Activated naive CD8-positive, alpha-beta T cell treated with anti-CD3 and anti-CD28 coated beads, Interleukin-2, amount 50 U/mL, for 24 hours (primary cell): ENCODE data around the gene PASK.

Source experiments
- ATAC-seq: fragments of 150-1000 bp; cut with Tn5 transposase; one replicate; pipeline ENCODE4 v1.10.0; 2021
- DNase-seq: peaks from one replicate; pipeline ENCODE4 v3.0.0; 2021
- H3K27ac Mint-ChIP-seq: one replicate; pipeline ENCODE4 v1.8.0; 2021; ENCODE audit warnings: mild to moderate bottlenecking, mixed read lengths
- H3K27me3 Mint-ChIP-seq: one replicate; pipeline ENCODE4 v1.8.0; 2021; ENCODE audit warnings: mixed read lengths
- H3K36me3 Mint-ChIP-seq: one replicate; pipeline ENCODE4 v1.8.0; 2021; ENCODE audit warnings: low read depth, mixed read lengths
- H3K4me1 Mint-ChIP-seq: one replicate; pipeline ENCODE4 v1.8.0; 2021; ENCODE audit warnings: mixed read lengths
- H3K4me3 Mint-ChIP-seq: one replicate; pipeline ENCODE4 v1.8.0; 2021; ENCODE audit warnings: mild to moderate bottlenecking, moderate library complexity, mixed read lengths
- H3K9me3 Mint-ChIP-seq: one replicate; pipeline ENCODE4 v1.8.0; 2021; ENCODE audit warnings: mixed read lengths

Gene PASK

DNA sequence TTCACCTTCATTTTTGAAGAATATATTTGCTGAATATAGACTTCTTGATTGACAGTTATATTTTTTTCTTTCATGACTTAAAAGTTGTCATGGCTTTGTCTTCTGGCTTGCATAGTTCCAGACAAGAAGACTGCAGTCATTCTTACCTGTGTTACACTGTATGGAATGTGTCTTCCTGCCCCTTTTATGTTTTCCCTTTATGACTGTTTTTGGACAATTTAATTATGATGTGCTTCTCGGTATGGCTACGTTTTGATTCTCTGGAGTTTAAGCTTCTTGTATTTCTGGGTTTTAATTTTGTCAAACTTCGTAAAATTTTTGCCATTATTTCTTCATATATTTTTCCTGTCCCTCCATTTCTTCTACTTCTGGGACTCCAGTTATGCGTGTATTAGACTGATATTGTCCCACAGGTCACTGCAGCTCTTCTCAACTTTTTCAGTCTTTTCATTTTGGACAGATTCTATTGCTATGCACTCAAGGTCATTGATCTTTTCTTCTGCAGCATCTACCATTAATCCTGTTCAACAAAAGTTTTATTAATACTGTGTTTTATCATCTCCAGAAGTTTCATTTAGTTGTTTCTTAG, 64.3 kb downstream of the PASK start:
- Mint-ChIP-seq H3K36me3 (peaks cover 35% of the 10 kb centered on the region), H3K4me3 (no peak overlapping the region), H3K27me3 (no peaks in the 10 kb centered on the region), H3K4me1 (peaks cover 9% of the 10 kb centered on the region), H3K27ac (no peak overlapping the region), H3K9me3 (peaks cover 8% of the 10 kb centered on the region)
- no peak for DNase-seq
- no peak for ATAC-seq

- no peak for ATAC-seq
- no peaks in the 10 kb centered on the region for H3K27me3 Mint-ChIP-seq
- H3K4me1 Mint-ChIP-seq, result no peaks in the 10 kb centered on the region
- no peak for DNase-seq
- no peak overlapping the region for H3K4me3 Mint-ChIP-seq
- H3K27ac Mint-ChIP-seq, result no peak overlapping the region
- peaks cover 22% of the 10 kb centered on the region for H3K36me3 Mint-ChIP-seq
- peaks cover 8% of the 10 kb centered on the region for H3K9me3 Mint-ChIP-seq
These were observed 66.2 kb downstream of the PASK start for GRCh38 chr2:241083091-241083415.

GRCh38 chr2:241082341-241083090, 66.8 kb downstream of the PASK start:
- Mint-ChIP-seq H3K27me3 (no peaks in the 10 kb centered on the region), H3K9me3 (peaks cover 8% of the 10 kb centered on the region), H3K4me1 (no peaks in the 10 kb centered on the region), H3K27ac (no peak overlapping the region), H3K36me3 (peaks cover 20% of the 10 kb centered on the region), H3K4me3 (no peak overlapping the region)
- ATAC-seq (no peak), DNase-seq (no peak)

DNA sequence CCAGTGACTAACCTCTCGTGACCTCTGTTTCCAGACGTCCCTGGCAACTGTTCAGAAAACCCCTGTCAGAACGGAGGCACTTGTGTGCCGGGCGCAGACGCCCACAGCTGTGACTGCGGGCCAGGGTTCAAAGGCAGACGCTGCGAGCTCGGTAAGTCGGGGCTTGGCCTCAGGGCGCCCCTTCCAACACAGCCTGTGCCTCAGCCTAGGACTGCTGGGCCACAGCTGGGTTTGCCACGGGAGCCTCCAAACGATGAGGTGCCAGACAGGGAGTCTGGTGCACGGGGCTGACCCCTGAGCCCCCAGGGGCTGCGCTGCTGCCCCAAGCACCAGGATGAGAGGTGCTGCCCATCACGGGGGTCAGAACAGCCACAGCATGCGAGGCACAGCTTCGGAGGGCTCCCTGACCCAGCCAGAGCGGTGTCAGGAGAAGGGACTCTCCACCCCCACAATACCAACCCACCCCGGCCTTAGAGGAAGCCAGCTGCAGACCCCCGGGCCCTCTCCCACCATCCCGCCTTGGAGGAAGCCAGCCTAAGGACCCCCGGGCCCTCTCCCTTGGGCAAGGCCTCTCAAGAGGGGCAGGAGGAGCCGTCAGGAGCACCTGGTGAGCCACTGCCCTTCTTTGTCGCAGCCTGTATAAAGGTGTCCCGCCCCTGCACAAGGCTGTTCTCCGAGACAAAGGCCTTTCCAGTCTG, 67.5 kb downstream of the PASK start:
- Mint-ChIP-seq H3K36me3 (peaks cover 18% of the 10 kb centered on the region), H3K9me3 (peaks cover 8% of the 10 kb centered on the region), H3K27ac (no peak overlapping the region), H3K27me3 (no peaks in the 10 kb centered on the region), H3K4me1 (no peaks in the 10 kb centered on the region), H3K4me3 (no peak overlapping the region)
- DNase-seq (no peak), ATAC-seq (peak; percentile 18)

DNA sequence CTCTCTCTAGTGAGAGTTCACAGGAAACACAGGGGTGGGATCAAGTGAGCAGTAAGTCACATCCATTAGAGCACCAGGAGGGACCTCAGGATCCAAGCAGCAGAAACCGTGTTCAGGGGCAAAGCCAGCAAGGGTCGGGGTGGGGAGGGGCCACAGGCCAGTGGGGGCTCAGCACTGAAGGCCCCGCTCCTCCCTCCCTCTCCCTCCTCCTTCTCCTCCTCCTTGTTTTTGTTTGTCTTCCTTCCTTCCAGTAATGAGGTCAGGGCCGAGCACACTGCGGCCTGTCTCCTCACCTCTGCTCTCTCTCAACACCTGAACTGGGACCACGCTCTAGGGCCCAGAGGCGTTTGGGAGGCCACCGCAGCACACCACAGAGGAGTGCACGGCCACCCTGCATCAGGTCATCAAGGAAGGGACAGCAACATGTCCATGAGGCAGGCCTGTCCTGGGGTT, 68.1 kb downstream of the PASK start:
- H3K9me3 Mint-ChIP-seq, result peaks cover 8% of the 10 kb centered on the region
- ATAC-seq (no peak), DNase-seq (no peak)
- no peak overlapping the region for H3K4me3 Mint-ChIP-seq
- no peaks in the 10 kb centered on the region for H3K4me1 Mint-ChIP-seq
- peaks cover 12% of the 10 kb centered on the region for H3K36me3 Mint-ChIP-seq
- no peaks in the 10 kb centered on the region for H3K27me3 Mint-ChIP-seq
- H3K27ac Mint-ChIP-seq, result no peak overlapping the region

- peaks cover 9% of the 10 kb centered on the region for H3K36me3 Mint-ChIP-seq
- H3K4me3 Mint-ChIP-seq, result no peak overlapping the region
- H3K9me3 Mint-ChIP-seq, result peaks cover 7% of the 10 kb centered on the region
- H3K27me3 Mint-ChIP-seq, result no peaks in the 10 kb centered on the region
- no peaks in the 10 kb centered on the region for H3K4me1 Mint-ChIP-seq
- ATAC-seq (no peak), DNase-seq (no peak)
- no peak overlapping the region for H3K27ac Mint-ChIP-seq
These were observed 68.7 kb downstream of the PASK start for GRCh38 chr2:241080405-241081189.

GRCh38 chr2:241074901-241075540, 74.3 kb downstream of the PASK start:
- Mint-ChIP-seq H3K36me3 (no peaks in the 10 kb centered on the region), H3K27ac (no peak overlapping the region), H3K4me3 (no peak overlapping the region), H3K4me1 (no peaks in the 10 kb centered on the region), H3K9me3 (no peaks in the 10 kb centered on the region), H3K27me3 (no peaks in the 10 kb centered on the region)
- ATAC-seq (no peak), DNase-seq (no peak)

GRCh38 chr2:241074065-241074818, 75.0 kb downstream of the PASK start:
- Mint-ChIP-seq H3K4me1 (no peaks in the 10 kb centered on the region), H3K27ac (no peak overlapping the region), H3K36me3 (no peaks in the 10 kb centered on the region), H3K4me3 (no peak overlapping the region), H3K9me3 (no peaks in the 10 kb centered on the region), H3K27me3 (no peaks in the 10 kb centered on the region)
- DNase-seq, result no peak
- ATAC-seq, result no peak

- H3K36me3 Mint-ChIP-seq, result no peaks in the 10 kb centered on the region
- DNase-seq, result no peak
- no peaks in the 10 kb centered on the region for H3K9me3 Mint-ChIP-seq
- no peak overlapping the region for H3K27ac Mint-ChIP-seq
- no peak for ATAC-seq
- H3K4me1 Mint-ChIP-seq, result no peaks in the 10 kb centered on the region
- no peaks in the 10 kb centered on the region for H3K27me3 Mint-ChIP-seq
- no peak overlapping the region for H3K4me3 Mint-ChIP-seq
These were observed 75.9 kb downstream of the PASK start for GRCh38 chr2:241073166-241074064.

- Mint-ChIP-seq H3K27me3 (no peaks in the 10 kb centered on the region), H3K4me3 (no peak overlapping the region), H3K4me1 (no peaks in the 10 kb centered on the region), H3K9me3 (no peaks in the 10 kb centered on the region), H3K36me3 (no peaks in the 10 kb centered on the region), H3K27ac (no peak overlapping the region)
- no peak for DNase-seq
- ATAC-seq, result no peak
These were observed 76.6 kb downstream of the PASK start for GRCh38 chr2:241072553-241073165.

DNA sequence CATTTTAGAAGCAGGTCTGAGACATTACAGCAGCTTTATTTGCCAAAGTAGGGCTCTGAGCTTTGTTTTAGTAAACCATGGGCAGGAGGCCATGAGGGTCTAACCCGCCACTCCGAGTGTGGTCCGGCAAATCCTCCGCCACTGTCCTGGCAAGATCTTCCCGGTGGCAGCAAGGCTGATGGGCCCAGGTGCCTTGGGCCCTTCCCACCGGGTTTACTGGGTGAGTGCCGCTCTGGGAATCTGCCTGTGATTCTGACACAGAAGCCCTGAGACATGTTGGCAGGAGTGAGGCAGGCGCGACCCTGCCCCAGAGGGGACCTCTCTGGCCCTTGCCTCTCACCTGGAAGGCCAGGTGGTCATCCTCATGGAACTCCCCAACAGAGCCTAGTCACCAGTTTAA, 77.1 kb downstream of the PASK start:
- DNase-seq (no peak), ATAC-seq (no peak)
- no peaks in the 10 kb centered on the region for H3K4me1 Mint-ChIP-seq
- no peaks in the 10 kb centered on the region for H3K9me3 Mint-ChIP-seq
- H3K27me3 Mint-ChIP-seq, result no peaks in the 10 kb centered on the region
- H3K27ac Mint-ChIP-seq, result no peak overlapping the region
- no peak overlapping the region for H3K4me3 Mint-ChIP-seq
- H3K36me3 Mint-ChIP-seq, result no peaks in the 10 kb centered on the region

GRCh38 chr2:241071677-241072111, 77.6 kb downstream of the PASK start:
- no peak overlapping the region for H3K4me3 Mint-ChIP-seq
- no peaks in the 10 kb centered on the region for H3K27me3 Mint-ChIP-seq
- H3K36me3 Mint-ChIP-seq, result no peaks in the 10 kb centered on the region

More at GRCh38 chr2:241071677-241072111, 77.6 kb downstream of the PASK start:
- H3K9me3 Mint-ChIP-seq, result no peaks in the 10 kb centered on the region
- no peak for ATAC-seq
- no peak for DNase-seq
- no peak overlapping the region for H3K27ac Mint-ChIP-seq
- H3K4me1 Mint-ChIP-seq, result no peaks in the 10 kb centered on the region
